ENCODE data around the gene PRSS53.

The PRSS53 gene

GRCh38 chr16:31087971-31088370 lies 772 bp downstream of the PRSS53 start:
- Histone ChIP-seq H3K4me1 (ENCODE audit: insufficient read depth, insufficient read length) (peaks cover 7% of the 10 kb centered on the region), H3K27me3 (ENCODE audit: insufficient read depth, insufficient read length) (no peaks in the 10 kb centered on the region), H3K4me3 (ENCODE audit: insufficient read length, low read depth) (no peak overlapping the region), H3K9ac (ENCODE audit: insufficient read length, low read depth) (no peak overlapping the region), H3K9me3 (ENCODE audit: insufficient read depth, low read length) (no peaks in the 10 kb centered on the region), H3K36me3 (ENCODE audit: insufficient read depth, insufficient read length, low read length) (peaks cover 78% of the 10 kb centered on the region)
- TF ChIP-seq SUZ12 (IDR thresholded peaks at IDR 0.05; ENCODE audit: extremely low read depth, insufficient read depth, insufficient read length) (no peak), YY1 (IDR thresholded peaks at IDR 0.05; ENCODE audit: insufficient read depth, insufficient read length) (no peak), ZNF274 (IDR thresholded peaks at IDR 0.05; ENCODE audit: low read depth, low read length) (no peak)
- no peak for DNase-seq (ENCODE audit: low read depth, low spot score)

DNA sequence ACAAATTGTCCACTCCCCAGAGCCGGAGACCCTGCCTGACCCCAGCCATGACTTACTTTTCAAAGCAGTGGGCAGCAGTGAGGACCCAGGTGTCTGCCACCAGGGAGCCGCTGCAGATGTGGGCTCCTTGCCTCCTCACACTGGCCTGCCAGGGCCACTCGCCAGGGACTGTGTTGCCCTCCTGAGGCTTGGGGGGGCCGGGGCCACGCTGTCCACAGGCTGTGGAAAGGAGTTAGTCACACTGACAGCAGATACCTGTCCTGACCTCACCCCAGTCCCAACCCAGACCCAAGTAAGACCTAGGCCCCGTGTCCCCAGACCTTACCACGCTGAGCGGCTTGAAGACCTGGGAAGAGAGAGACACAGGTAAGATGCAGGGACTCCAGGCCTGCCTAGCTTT lies 1.3 kb downstream of the PRSS53 start:
- no peak for DNase-seq (ENCODE audit: low read depth, low spot score)
- Histone ChIP-seq H3K9ac (ENCODE audit: insufficient read length, low read depth) (no peak overlapping the region), H3K27me3 (ENCODE audit: insufficient read depth, insufficient read length) (no peaks in the 10 kb centered on the region), H3K36me3 (ENCODE audit: insufficient read depth, insufficient read length, low read length) (peaks cover 78% of the 10 kb centered on the region), H3K4me3 (ENCODE audit: insufficient read length, low read depth) (no peak overlapping the region), H3K9me3 (ENCODE audit: insufficient read depth, low read length) (no peaks in the 10 kb centered on the region), H3K4me1 (ENCODE audit: insufficient read depth, insufficient read length) (peaks cover 4% of the 10 kb centered on the region)
- TF ChIP-seq ZNF274 (IDR thresholded peaks at IDR 0.05; ENCODE audit: low read depth, low read length) (no peak), SUZ12 (IDR thresholded peaks at IDR 0.05; ENCODE audit: extremely low read depth, insufficient read depth, insufficient read length) (no peak), YY1 (IDR thresholded peaks at IDR 0.05; ENCODE audit: insufficient read depth, insufficient read length) (no peak)

DNA sequence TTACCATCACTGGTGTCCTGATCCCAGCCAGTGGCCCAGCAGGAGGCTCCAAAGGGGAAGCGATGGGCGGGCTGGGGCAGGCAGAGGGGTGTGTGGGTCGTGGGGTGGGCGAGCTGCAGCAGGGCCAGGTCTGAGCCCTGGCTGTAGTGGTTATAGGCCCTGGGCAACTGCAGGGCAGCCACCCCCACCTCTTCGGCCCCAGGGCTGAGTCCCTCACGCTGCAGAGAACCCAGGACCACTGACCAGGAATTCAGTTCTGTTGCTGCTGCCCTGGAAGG lies 2.2 kb downstream of the PRSS53 start:
- DNase-seq (ENCODE audit: low read depth, low spot score) = no peak
- peaks cover 4% of the 10 kb centered on the region for H3K4me1 ChIP-seq (ENCODE audit: insufficient read depth, insufficient read length)
- H3K36me3 ChIP-seq (ENCODE audit: insufficient read depth, insufficient read length, low read length) = peaks cover 84% of the 10 kb centered on the region
- H3K9ac ChIP-seq (ENCODE audit: insufficient read length, low read depth) = no peak overlapping the region
- H3K4me3 ChIP-seq (ENCODE audit: insufficient read length, low read depth) = no peak overlapping the region
- H3K9me3 ChIP-seq (ENCODE audit: insufficient read depth, low read length) = no peaks in the 10 kb centered on the region
- H3K27me3 ChIP-seq (ENCODE audit: insufficient read depth, insufficient read length) = no peaks in the 10 kb centered on the region
- TF ChIP-seq SUZ12 (IDR thresholded peaks at IDR 0.05; ENCODE audit: extremely low read depth, insufficient read depth, insufficient read length) (no peak), YY1 (IDR thresholded peaks at IDR 0.05; ENCODE audit: insufficient read depth, insufficient read length) (no peak), ZNF274 (IDR thresholded peaks at IDR 0.05; ENCODE audit: low read depth, low read length) (no peak)

- Histone ChIP-seq H3K36me3 (ENCODE audit: insufficient read depth, insufficient read length, low read length) (peaks cover 85% of the 10 kb centered on the region), H3K27me3 (ENCODE audit: insufficient read depth, insufficient read length) (no peaks in the 10 kb centered on the region), H3K4me3 (ENCODE audit: insufficient read length, low read depth) (no peak overlapping the region), H3K4me1 (ENCODE audit: insufficient read depth, insufficient read length) (peaks cover 4% of the 10 kb centered on the region), H3K9me3 (ENCODE audit: insufficient read depth, low read length) (no peaks in the 10 kb centered on the region), H3K9ac (ENCODE audit: insufficient read length, low read depth) (no peak overlapping the region)
- TF ChIP-seq YY1 (IDR thresholded peaks at IDR 0.05; ENCODE audit: insufficient read depth, insufficient read length) (no peak), SUZ12 (IDR thresholded peaks at IDR 0.05; ENCODE audit: extremely low read depth, insufficient read depth, insufficient read length) (no peak), ZNF274 (IDR thresholded peaks at IDR 0.05; ENCODE audit: low read depth, low read length) (no peak)
- no peak for DNase-seq (ENCODE audit: low read depth, low spot score)
Measured at GRCh38 chr16:31085873-31086628, 2.7 kb downstream of the PRSS53 start.

- Histone ChIP-seq H3K4me3 (ENCODE audit: insufficient read length, low read depth) (no peak overlapping the region), H3K9ac (ENCODE audit: insufficient read length, low read depth) (no peak overlapping the region), H3K27me3 (ENCODE audit: insufficient read depth, insufficient read length) (no peaks in the 10 kb centered on the region), H3K36me3 (ENCODE audit: insufficient read depth, insufficient read length, low read length) (peaks cover 85% of the 10 kb centered on the region), H3K9me3 (ENCODE audit: insufficient read depth, low read length) (no peaks in the 10 kb centered on the region), H3K4me1 (ENCODE audit: insufficient read depth, insufficient read length) (peaks cover 6% of the 10 kb centered on the region)
- TF ChIP-seq YY1 (IDR thresholded peaks at IDR 0.05; ENCODE audit: insufficient read depth, insufficient read length) (no peak), ZNF274 (IDR thresholded peaks at IDR 0.05; ENCODE audit: low read depth, low read length) (no peak), SUZ12 (IDR thresholded peaks at IDR 0.05; ENCODE audit: extremely low read depth, insufficient read depth, insufficient read length) (no peak)
- DNase-seq (ENCODE audit: low read depth, low spot score) = no peak
Measured at GRCh38 chr16:31085411-31085810, 3.3 kb downstream of the PRSS53 start.

DNA sequence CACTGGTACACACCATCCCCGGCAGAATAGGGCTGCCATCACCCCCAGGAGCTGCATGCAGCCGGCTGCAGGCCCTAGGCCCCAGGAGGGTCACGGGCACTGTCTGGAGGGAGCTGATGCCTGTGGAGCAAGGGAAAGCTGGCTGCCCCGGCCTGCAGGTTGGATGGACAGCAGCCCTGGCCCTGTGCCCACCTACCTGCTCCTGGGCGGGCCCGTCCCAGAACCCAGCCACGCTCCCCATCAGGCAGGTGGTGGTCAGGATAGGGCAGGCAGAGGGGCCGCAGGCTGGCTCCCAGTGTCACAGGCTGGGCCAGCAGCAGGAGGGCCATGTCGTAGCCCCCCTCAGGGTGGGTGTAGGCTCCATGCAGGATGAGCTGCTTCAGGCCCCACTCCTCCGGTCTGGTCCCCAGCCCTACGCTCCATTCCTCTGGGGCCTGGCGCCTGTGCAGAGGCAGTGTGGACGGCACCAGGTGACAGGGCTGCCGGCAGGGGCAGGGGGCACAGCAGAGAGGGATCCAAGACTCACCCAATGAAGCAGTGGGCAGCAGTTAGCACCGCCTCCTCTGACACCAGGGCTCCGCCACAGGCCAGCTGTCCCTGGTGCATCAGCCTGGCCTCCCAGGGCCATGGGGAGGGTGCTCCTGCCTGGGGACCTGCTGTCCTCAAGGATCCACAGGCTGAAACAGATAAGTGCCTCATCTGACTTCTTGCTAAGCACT lies 4.0 kb downstream of the PRSS53 start:
- no peak for DNase-seq (ENCODE audit: low read depth, low spot score)

GRCh38 chr16:31083981-31084380 lies 4.8 kb downstream of the PRSS53 start:
- no peak for DNase-seq (ENCODE audit: low read depth, low spot score)
- no peak overlapping the region for H3K4me3 ChIP-seq (ENCODE audit: insufficient read length, low read depth)
- no peaks in the 10 kb centered on the region for H3K27me3 ChIP-seq (ENCODE audit: insufficient read depth, insufficient read length)
- H3K9ac ChIP-seq (ENCODE audit: insufficient read length, low read depth) = no peak overlapping the region
- peaks cover 11% of the 10 kb centered on the region for H3K4me1 ChIP-seq (ENCODE audit: insufficient read depth, insufficient read length)
- H3K36me3 ChIP-seq (ENCODE audit: insufficient read depth, insufficient read length, low read length) = peaks cover 92% of the 10 kb centered on the region
- TF ChIP-seq SUZ12 (IDR thresholded peaks at IDR 0.05; ENCODE audit: extremely low read depth, insufficient read depth, insufficient read length) (no peak), ZNF274 (IDR thresholded peaks at IDR 0.05; ENCODE audit: low read depth, low read length) (no peak), YY1 (IDR thresholded peaks at IDR 0.05; ENCODE audit: insufficient read depth, insufficient read length) (no peak)
- H3K9me3 ChIP-seq (ENCODE audit: insufficient read depth, low read length) = no peaks in the 10 kb centered on the region

More for the DNA sequence above, 4.0 kb downstream of the PRSS53 start:
- Histone ChIP-seq H3K27me3 (ENCODE audit: insufficient read depth, insufficient read length) (no peaks in the 10 kb centered on the region), H3K4me3 (ENCODE audit: insufficient read length, low read depth) (no peak overlapping the region), H3K9ac (ENCODE audit: insufficient read length, low read depth) (no peak overlapping the region), H3K9me3 (ENCODE audit: insufficient read depth, low read length) (no peaks in the 10 kb centered on the region), H3K36me3 (ENCODE audit: insufficient read depth, insufficient read length, low read length) (peaks cover 89% of the 10 kb centered on the region), H3K4me1 (ENCODE audit: insufficient read depth, insufficient read length) (peaks cover 11% of the 10 kb centered on the region)
- no peak for TF ChIP-seq SUZ12 (IDR thresholded peaks at IDR 0.05; ENCODE audit: extremely low read depth, insufficient read depth, insufficient read length)
- no peak for TF ChIP-seq ZNF274 (IDR thresholded peaks at IDR 0.05; ENCODE audit: low read depth, low read length)
- no peak for TF ChIP-seq YY1 (IDR thresholded peaks at IDR 0.05; ENCODE audit: insufficient read depth, insufficient read length)
